HEK293 (cell line): ENCODE measurements around the gene KCNAB1.

ENCODE experiments used
- CTCF ChIP-seq: fragments of 450-650 bp; formaldehyde crosslinking; IDR thresholded peaks from 2 replicates; pipeline ENCODE4 v1.5.1; 2016; ENCODE audit warnings: missing biosample characterization, missing genetic modification characterization
- REST ChIP-seq: fragments of 450-650 bp; formaldehyde crosslinking; IDR thresholded peaks from 2 replicates; pipeline ENCODE4 v1.5.1; 2016; ENCODE audit warnings: missing biosample characterization, missing genetic modification characterization
- YY1 ChIP-seq: fragments of 450-650 bp; formaldehyde crosslinking; IDR thresholded peaks from 2 replicates; pipeline ENCODE4 v1.5.1; 2018; ENCODE audit warnings: missing biosample characterization, missing genetic modification characterization
- ZBTB6 ChIP-seq: fragments of 450-650 bp; formaldehyde crosslinking; IDR thresholded peaks from 2 replicates; pipeline ENCODE4 v1.5.1; 2017; ENCODE audit warnings: missing biosample characterization, missing genetic modification characterization
- ZFP41 ChIP-seq: fragments of 450-650 bp; formaldehyde crosslinking; IDR thresholded peaks from 2 replicates; pipeline ENCODE4 v1.5.1; 2016; ENCODE audit warnings: missing biosample characterization, missing genetic modification characterization, borderline replicate concordance
- ZNF121 ChIP-seq: fragments of 450-650 bp; formaldehyde crosslinking; IDR thresholded peaks from 2 replicates; pipeline ENCODE4 v1.5.1; 2016; ENCODE audit warnings: missing biosample characterization, missing genetic modification characterization
- ZNF155 ChIP-seq: fragments of 450-650 bp; formaldehyde crosslinking; IDR thresholded peaks from 2 replicates; pipeline ENCODE4 v1.5.1; 2016; ENCODE audit warnings: missing biosample characterization, missing genetic modification characterization
- ZNF175 ChIP-seq: fragments of 450-650 bp; formaldehyde crosslinking; IDR thresholded peaks from 2 replicates; pipeline ENCODE4 v1.5.1; 2016; ENCODE audit warnings: missing biosample characterization, missing genetic modification characterization
- ZNF302 ChIP-seq: fragments of 450-650 bp; formaldehyde crosslinking; IDR thresholded peaks from 2 replicates; pipeline ENCODE4 v1.5.1; 2016; ENCODE audit warnings: missing biosample characterization, missing genetic modification characterization, low read depth
- ZNF768 ChIP-seq: fragments of 450-650 bp; formaldehyde crosslinking; IDR thresholded peaks from 2 replicates; pipeline ENCODE4 v1.5.1; 2018; ENCODE audit warnings: missing biosample characterization, mild to moderate bottlenecking, missing genetic modification characterization
- ZSCAN30 ChIP-seq: fragments of 450-650 bp; IDR thresholded peaks from 2 replicates; pipeline ENCODE4 v1.5.1; 2018; ENCODE audit warnings: missing biosample characterization, mild to moderate bottlenecking, missing genetic modification characterization, moderate library complexity

GRCh38 chr3:156456771-156457224 is 336.4 kb downstream of the KCNAB1 start:
- TF ChIP-seq ZSCAN30 (tag by site-specific recombination): no peak
- TF ChIP-seq CTCF (tag by site-specific recombination): no peak
- no peak for TF ChIP-seq ZNF121
- TF ChIP-seq REST (tag by site-specific recombination): no peak
- no peak for TF ChIP-seq ZNF175 (tag by site-specific recombination)
- no peak for TF ChIP-seq ZNF302
- no peak for TF ChIP-seq ZNF155
- TF ChIP-seq YY1: no peak
- TF ChIP-seq ZFP41 (tag by site-specific recombination): no peak
- no peak for TF ChIP-seq ZBTB6
- no peak for TF ChIP-seq ZNF768 (tag by site-specific recombination)
